GM20431 (cell line): ENCODE data around the gene CD247.

ENCODE experiments used
- in situ Hi-C: fragments of 300-500 bp; cut with MseI, MboI; formaldehyde crosslinking; loops from one replicate; pipeline ENCODE4 v1.15.0; 2020; ENCODE audit warnings: low sequenced_read_pairs; ENCODE audit not compliant: unreplicated experiment

Gene CD247

DNA sequence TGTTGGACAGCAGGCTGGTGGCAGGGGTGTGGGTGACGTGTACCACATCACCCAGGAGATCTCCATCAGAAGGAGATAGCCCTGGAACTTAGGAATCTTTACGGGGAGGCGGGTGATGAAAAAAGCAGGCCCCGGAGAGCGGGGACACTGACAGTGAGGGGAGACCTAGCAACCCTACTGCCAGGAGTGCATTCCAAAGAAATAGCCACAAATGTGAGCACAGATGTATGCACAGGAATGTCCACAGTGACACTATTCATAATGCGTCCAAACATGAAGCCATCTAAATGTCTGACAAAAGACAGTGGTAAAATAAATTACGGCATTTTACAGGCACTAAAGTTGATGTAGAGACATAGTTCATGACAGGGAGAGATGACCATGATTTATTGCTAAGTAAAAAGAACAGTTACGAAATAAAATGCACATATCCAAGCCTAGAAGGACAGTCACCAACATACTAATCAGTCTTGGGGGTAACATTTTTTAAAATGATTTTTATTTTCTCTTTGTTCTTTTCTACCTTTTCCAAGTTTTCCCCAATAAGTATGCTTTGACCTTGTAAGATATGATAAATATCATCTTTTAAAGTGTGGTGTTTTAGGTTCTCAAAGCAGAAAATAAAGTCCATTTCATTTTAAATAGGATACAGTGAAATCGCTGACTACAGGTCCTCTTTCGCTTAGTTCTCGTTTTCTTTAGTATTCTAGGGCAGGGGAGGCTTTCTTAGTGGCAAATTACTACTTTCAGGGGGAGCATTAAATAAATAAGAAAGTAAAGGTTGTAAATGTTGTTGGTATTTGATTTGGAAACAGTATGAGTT is 21.3 kb downstream of the CD247 start:
- in situ Hi-C loops: no loop called here

- in situ Hi-C loops: no loop called here
These were observed 25.0 kb downstream of the CD247 start for GRCh38 chr1:167493372-167493771.

DNA sequence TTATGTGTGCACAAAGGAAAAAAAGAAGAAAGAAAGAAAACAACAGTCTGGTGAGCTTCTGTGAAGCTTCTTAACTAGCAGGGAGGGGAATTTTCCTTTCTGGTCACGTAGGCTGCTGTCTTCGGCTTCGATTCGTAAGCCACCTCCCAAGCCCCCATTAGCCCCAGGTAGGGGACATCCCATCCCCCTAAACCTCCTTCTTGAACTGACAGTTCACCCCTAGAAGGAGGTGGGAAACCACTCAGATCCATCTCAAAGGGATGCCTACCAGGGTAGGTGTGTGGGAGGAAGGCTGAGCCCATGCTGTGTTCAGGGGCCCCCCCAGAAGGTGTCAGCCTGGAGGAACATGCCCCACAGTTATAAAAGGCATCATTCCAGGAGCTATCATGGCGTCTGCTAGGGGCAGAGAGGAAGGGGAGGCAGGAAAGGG is 25.8 kb downstream of the CD247 start:
- in situ Hi-C loops: no loop called here

DNA sequence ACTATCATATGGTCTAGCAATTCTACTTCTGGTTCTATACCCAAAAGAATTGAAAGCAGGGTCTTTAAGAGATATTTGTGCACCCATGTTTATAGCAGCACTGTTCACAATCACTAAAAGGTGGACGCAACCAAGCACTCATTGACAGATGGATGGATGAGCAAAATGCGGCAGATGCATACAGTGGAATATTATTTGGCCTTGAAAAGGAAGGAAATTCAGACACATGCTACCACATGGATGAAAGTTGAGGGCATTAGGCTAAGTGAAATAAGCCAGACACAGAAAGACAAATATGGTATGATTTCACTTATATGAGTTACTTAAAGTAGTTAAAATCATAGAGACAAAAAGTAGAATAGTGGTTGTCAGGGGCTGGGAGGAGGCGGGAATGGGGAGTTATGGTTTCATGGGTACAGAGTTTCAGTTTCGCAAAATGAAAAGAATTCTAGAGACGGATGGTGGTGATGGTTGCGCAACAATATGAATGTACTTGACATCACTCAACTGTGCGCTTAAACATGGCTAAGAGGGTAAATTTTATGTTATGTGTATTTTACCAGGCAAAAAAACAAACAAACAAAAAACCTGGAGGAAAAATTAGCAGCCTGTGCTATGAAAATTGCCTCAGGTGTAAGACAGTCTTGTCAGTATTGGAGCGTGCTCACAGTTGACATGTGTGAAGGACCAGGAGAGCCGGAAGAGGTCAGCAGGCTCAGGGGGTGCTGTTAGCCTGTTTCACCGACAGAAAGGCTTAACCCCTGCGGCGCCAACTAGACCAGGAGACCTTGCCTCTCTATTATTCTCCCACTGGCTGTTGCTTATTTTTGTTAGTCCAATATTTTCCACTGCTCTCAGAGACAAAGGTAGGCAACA is 26.5 kb downstream of the CD247 start:
- in situ Hi-C loops: no loop called here

- in situ Hi-C loops: no loop called here
These were observed 27.6 kb downstream of the CD247 start for GRCh38 chr1:167490765-167491164.

- in situ Hi-C loops: no loop called here
These were observed 28.6 kb downstream of the CD247 start for GRCh38 chr1:167489571-167490340.

DNA sequence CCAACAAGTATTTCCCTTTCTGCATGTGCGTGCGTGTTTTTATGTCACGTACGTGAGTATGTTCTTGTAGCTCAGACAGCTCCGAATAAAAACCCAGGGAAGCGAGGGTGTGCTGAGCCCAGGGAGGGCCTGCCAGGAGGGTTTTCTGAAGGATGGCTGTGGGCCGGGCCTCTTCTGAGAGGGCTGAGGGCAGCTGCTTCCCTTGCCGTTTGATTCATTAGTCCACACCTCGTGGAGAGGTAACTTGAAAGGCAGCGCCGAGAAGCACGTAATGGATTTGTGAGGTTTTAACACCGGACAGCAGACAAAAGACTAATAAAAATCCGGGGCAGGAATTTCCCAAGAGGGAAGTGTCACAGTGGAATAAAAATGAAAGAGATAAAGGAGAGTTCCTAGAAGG is 29.5 kb downstream of the CD247 start:
- in situ Hi-C loops: no loop called here

GRCh38 chr1:167487614-167488013 is 30.7 kb downstream of the CD247 start:
- in situ Hi-C loops: no loop called here

- in situ Hi-C loops: no loop called here
These were observed 32.1 kb downstream of the CD247 start for GRCh38 chr1:167486090-167486824.

DNA sequence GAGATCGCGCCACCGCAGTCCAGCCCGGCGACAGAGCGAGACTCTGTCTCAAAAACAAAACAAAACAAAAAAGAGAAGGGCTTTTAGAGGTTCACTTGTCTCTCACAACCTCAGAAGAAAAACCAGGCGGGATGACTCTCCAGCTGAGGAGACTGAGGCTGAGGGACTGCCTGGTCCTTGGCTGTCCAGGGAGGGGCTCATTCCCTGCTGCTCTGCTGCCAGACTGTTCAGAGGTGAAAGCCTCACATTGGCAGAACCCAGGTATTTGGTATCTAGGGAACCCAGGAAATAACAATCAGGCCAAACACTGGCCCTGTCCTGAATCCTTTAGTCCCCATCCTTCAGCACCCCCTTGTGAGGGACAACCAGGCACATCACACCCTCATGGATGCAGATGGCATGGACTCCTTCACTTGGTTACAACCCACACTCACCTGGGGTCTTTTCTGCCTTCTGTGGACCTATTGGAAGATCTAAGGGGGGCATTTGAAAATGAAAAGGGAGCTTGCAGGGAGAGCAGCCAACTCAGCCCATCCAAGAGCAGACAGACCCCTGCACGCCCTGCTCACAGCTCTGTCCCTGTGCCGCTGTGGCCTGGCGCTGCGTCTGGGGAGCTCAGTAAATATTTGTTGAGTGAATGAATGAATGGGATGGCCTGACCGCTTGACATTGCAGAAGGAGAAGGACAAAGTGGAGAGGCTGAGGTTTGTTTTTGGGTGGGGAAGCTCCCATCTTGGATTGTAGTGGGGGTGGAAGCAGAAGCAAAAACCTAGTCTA is 33.4 kb downstream of the CD247 start:
- in situ Hi-C loops: no loop called here

DNA sequence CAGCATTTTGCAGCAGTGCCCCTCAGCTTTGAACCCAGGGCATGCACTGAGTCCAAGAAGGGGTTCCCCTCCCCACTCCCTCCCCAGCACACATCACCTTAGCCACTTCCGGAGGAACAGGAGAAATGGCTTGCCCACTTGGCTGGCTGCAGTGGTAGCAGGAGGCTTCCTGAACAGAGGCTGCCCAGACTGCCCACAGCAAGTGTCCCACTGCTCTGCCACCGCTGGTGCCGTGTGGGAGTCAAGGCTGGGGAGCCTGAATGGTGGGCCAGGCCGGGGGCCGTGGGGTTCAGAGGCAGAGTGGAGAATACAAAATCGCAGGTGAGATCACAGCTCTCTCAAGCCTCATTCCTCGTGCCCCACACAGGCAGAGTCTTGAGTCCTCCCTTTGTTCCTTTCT is 34.5 kb downstream of the CD247 start:
- in situ Hi-C loops: no loop called here

DNA sequence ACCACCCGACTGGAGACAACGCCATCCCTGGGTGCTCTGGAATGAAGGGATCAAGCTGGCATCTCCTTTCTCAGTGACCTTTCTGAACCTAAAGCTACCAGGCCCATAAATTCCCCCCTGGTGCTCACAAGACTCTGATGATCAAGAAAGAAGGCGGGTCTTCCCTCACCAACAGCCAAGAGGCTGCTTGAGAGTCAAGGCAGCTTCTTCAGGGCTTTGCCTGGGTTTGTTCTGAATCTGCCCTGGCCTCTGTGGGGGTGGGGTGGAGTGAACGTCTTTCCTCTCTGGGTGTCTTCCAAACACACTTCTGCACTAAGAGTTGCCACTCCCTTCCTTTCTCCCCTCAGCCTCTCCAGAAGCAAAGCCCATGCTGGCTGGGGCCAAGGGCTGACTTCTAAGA is 36.1 kb downstream of the CD247 start:
- in situ Hi-C loops: no loop called here

DNA sequence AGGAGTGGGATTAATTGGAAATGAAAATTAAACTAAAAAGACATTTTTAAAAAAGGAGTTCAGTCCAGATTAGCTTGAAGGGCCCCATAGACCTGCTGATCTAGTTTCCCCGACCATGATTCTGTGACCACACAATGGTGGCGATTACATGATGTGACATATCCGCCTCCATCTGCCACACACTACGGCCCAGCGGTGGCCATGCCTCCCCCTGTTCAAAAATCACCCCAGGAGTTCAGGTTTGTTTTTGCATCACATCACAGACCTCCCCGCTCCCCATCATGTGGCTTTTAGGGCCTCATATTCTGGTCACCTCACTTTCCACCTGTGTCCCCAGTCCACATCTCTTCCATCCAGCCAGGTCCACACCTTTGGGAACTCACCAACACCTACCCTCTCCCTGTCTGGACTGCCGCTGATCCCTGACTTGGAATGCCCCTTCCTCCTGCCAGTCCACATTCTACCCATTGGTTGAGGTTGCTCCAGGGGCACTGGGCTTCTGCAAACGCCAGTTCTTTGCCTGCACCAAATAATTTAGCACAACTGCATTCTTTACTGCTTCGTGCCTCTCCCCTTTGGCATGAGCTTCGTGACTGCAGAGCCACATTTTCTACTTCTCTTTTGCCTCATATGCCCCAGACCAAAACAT is 38.9 kb downstream of the CD247 start:
- in situ Hi-C loops: no loop called here

- in situ Hi-C loops: no loop called here
These were observed 40.3 kb downstream of the CD247 start for GRCh38 chr1:167477986-167478385.

- in situ Hi-C loops: no loop called here
These were observed 42.3 kb downstream of the CD247 start for GRCh38 chr1:167476061-167476460.

DNA sequence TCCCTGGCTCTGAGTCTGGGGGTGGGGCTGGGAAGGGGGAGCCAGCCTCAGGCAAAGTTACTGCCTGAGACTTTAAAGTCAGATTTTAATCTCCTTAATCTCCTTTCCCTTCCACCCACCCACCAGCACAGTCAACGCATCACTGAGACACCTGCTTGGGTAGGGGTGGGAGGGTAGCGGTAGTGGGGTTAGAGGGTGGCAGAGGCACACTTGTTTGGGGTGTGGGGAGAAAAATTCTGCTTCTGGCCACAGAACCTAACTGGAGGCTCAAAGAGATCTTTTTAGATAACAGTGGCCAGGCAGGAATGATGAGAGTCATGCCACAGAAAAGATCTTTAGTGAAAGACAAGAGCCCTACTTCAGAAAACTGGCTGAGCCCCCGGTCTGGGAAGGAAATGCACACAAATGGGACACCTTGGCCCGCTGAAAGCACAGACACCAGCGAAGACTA is 44.1 kb downstream of the CD247 start:
- in situ Hi-C loops: no loop called here

DNA sequence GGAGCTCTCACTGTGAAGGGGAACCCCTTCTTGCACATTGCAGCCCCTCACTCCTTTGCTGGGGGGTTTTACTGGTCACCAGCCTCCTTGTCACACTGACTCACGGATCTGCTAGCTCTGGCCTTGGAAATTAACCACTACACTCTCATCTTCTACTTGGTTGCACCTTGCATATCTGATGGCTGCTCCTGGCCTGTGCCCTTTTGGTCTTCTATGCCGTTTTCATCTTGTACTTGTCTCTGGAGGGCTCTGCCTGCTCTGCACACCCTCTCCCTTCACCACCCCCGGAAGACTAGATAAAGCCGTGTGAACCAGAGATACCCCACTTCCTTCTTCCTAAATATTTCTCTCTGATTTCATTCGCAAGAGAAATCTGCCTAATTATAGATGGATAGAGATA is 44.6 kb downstream of the CD247 start:
- in situ Hi-C loops: no loop called here

- in situ Hi-C loops: no loop called here
These were observed 45.4 kb downstream of the CD247 start for GRCh38 chr1:167472752-167473521.
